Measurements from ENCODE around the gene QSOX1. TPM values are rescaled to one million over a fixed set of nuclear protein-coding genes. Genes with fewer than 3 reads are reported as not detected.

Gene QSOX1
- polyA plus RNA-seq, 2 donors = 50.6 to 173 TPM

GRCh38 chr1:180157576-180158057 is 2.9 kb downstream of the QSOX1 start:
- WGBS, 2 donors = 67 to 70% methylated on average over 3 of the region's 3 CpGs
- Histone ChIP-seq H3K9me3 (ENCODE audit: control insufficient read depth in 2 of 2, insufficient read depth in 1 of 2, low read depth in 1 of 2, low read length in 1 of 2) (no peaks in the 10 kb centered on the region), H3K27ac (ENCODE audit: low read depth in 2 of 2, low read length in 1 of 2) (peak overlapping the region in 1 of 2 donors; percentile 47), H3K36me3 (ENCODE audit: control insufficient read depth in 2 of 2, insufficient read depth in 2 of 2, low read length in 1 of 2) (peaks cover 0 to 9% of the 10 kb centered on the region in 2 donors), H3K27me3 (ENCODE audit: control insufficient read depth in 1 of 2, insufficient read depth in 2 of 2, low read length in 2 of 2) (no peaks in the 10 kb centered on the region), H3K4me1 (ENCODE audit: control insufficient read depth in 2 of 2, insufficient read depth in 2 of 2, low read length in 1 of 2) (peaks cover 2 to 19% of the 10 kb centered on the region in 2 donors), H3K4me3 (ENCODE audit: low read depth in 1 of 2, low read length in 2 of 2) (peak overlapping the region; percentile 48 to 78)

GRCh38 chr1:180158149-180159147 is 3.8 kb downstream of the QSOX1 start:
- Histone ChIP-seq H3K27ac (ENCODE audit: low read depth in 2 of 2, low read length in 1 of 2) (peak overlapping the region in 1 of 2 donors; percentile 40), H3K4me1 (ENCODE audit: control insufficient read depth in 2 of 2, insufficient read depth in 2 of 2, low read length in 1 of 2) (peaks cover 2 to 16% of the 10 kb centered on the region in 2 donors), H3K27me3 (ENCODE audit: control insufficient read depth in 1 of 2, insufficient read depth in 2 of 2, low read length in 2 of 2) (no peaks in the 10 kb centered on the region), H3K4me3 (ENCODE audit: low read depth in 1 of 2, low read length in 2 of 2) (peak overlapping the region; percentile 48 to 78), H3K9me3 (ENCODE audit: control insufficient read depth in 2 of 2, insufficient read depth in 1 of 2, low read depth in 1 of 2, low read length in 1 of 2) (no peaks in the 10 kb centered on the region), H3K36me3 (ENCODE audit: control insufficient read depth in 2 of 2, insufficient read depth in 2 of 2, low read length in 1 of 2) (peaks cover 0 to 9% of the 10 kb centered on the region in 2 donors)
- 71 to 81% methylated on average over 16 of the region's 16 CpGs for WGBS, 2 donors

- H3K9me3 ChIP-seq (ENCODE audit: control insufficient read depth in 2 of 2, insufficient read depth in 1 of 2, low read depth in 1 of 2, low read length in 1 of 2) = no peaks in the 10 kb centered on the region
- H3K27ac ChIP-seq (ENCODE audit: low read depth in 2 of 2, low read length in 1 of 2) = no peak overlapping the region
- peaks cover 2 to 18% of the 10 kb centered on the region in 2 donors for H3K4me1 ChIP-seq (ENCODE audit: control insufficient read depth in 2 of 2, insufficient read depth in 2 of 2, low read length in 1 of 2)
- peaks cover 0 to 10% of the 10 kb centered on the region in 2 donors for H3K36me3 ChIP-seq (ENCODE audit: control insufficient read depth in 2 of 2, insufficient read depth in 2 of 2, low read length in 1 of 2)
- no peaks in the 10 kb centered on the region for H3K27me3 ChIP-seq (ENCODE audit: control insufficient read depth in 1 of 2, insufficient read depth in 2 of 2, low read length in 2 of 2)
- WGBS, 2 donors = 94 to 97% methylated on average over 1 of the region's 1 CpG
- H3K4me3 ChIP-seq (ENCODE audit: low read depth in 1 of 2, low read length in 2 of 2) = no peak overlapping the region
Observed at GRCh38 chr1:180160357-180160756, 5.7 kb downstream of the QSOX1 start.

GRCh38 chr1:180163041-180163440 is 8.4 kb downstream of the QSOX1 start:
- no peaks in the 10 kb centered on the region for H3K27me3 ChIP-seq (ENCODE audit: control insufficient read depth in 1 of 2, insufficient read depth in 2 of 2, low read length in 2 of 2)
- H3K4me1 ChIP-seq (ENCODE audit: control insufficient read depth in 2 of 2, insufficient read depth in 2 of 2, low read length in 1 of 2) = peaks cover 9 to 29% of the 10 kb centered on the region in 2 donors
- H3K4me3 ChIP-seq (ENCODE audit: low read depth in 1 of 2, low read length in 2 of 2) = no peak overlapping the region
- no peaks in the 10 kb centered on the region for H3K9me3 ChIP-seq (ENCODE audit: control insufficient read depth in 2 of 2, insufficient read depth in 1 of 2, low read depth in 1 of 2, low read length in 1 of 2)
- 71 to 74% methylated on average over 2 of the region's 2 CpGs for WGBS, 2 donors
- no peak overlapping the region for H3K27ac ChIP-seq (ENCODE audit: low read depth in 2 of 2, low read length in 1 of 2)
- H3K36me3 ChIP-seq (ENCODE audit: control insufficient read depth in 2 of 2, insufficient read depth in 2 of 2, low read length in 1 of 2) = peaks cover 0 to 15% of the 10 kb centered on the region in 2 donors

- Histone ChIP-seq H3K27ac (ENCODE audit: low read depth in 2 of 2, low read length in 1 of 2) (no peak overlapping the region), H3K27me3 (ENCODE audit: control insufficient read depth in 1 of 2, insufficient read depth in 2 of 2, low read length in 2 of 2) (no peaks in the 10 kb centered on the region), H3K4me1 (ENCODE audit: control insufficient read depth in 2 of 2, insufficient read depth in 2 of 2, low read length in 1 of 2) (peaks cover 15 to 38% of the 10 kb centered on the region in 2 donors), H3K36me3 (ENCODE audit: control insufficient read depth in 2 of 2, insufficient read depth in 2 of 2, low read length in 1 of 2) (peaks cover 3 to 13% of the 10 kb centered on the region in 2 donors), H3K4me3 (ENCODE audit: low read depth in 1 of 2, low read length in 2 of 2) (no peak overlapping the region), H3K9me3 (ENCODE audit: control insufficient read depth in 2 of 2, insufficient read depth in 1 of 2, low read depth in 1 of 2, low read length in 1 of 2) (no peaks in the 10 kb centered on the region)
- 85 to 95% methylated on average over 2 of the region's 2 CpGs for WGBS, 2 donors
Observed at GRCh38 chr1:180165096-180165495, 10.4 kb downstream of the QSOX1 start.

- Histone ChIP-seq H3K9me3 (ENCODE audit: control insufficient read depth in 2 of 2, insufficient read depth in 1 of 2, low read depth in 1 of 2, low read length in 1 of 2) (no peaks in the 10 kb centered on the region), H3K4me3 (ENCODE audit: low read depth in 1 of 2, low read length in 2 of 2) (no peak overlapping the region), H3K27me3 (ENCODE audit: control insufficient read depth in 1 of 2, insufficient read depth in 2 of 2, low read length in 2 of 2) (no peaks in the 10 kb centered on the region), H3K4me1 (ENCODE audit: control insufficient read depth in 2 of 2, insufficient read depth in 2 of 2, low read length in 1 of 2) (peaks cover 17 to 40% of the 10 kb centered on the region in 2 donors), H3K36me3 (ENCODE audit: control insufficient read depth in 2 of 2, insufficient read depth in 2 of 2, low read length in 1 of 2) (peaks cover 3 to 13% of the 10 kb centered on the region in 2 donors), H3K27ac (ENCODE audit: low read depth in 2 of 2, low read length in 1 of 2) (peak overlapping the region in 1 of 2 donors; percentile 79)
- WGBS, 2 donors = 85 to 89% methylated on average over 12 of the region's 12 CpGs
Observed at GRCh38 chr1:180165509-180166435, 11.1 kb downstream of the QSOX1 start.

- H3K4me3 ChIP-seq (ENCODE audit: low read depth in 1 of 2, low read length in 2 of 2) = no peak overlapping the region
- H3K36me3 ChIP-seq (ENCODE audit: control insufficient read depth in 2 of 2, insufficient read depth in 2 of 2, low read length in 1 of 2) = peaks cover 3 to 13% of the 10 kb centered on the region in 2 donors
- H3K9me3 ChIP-seq (ENCODE audit: control insufficient read depth in 2 of 2, insufficient read depth in 1 of 2, low read depth in 1 of 2, low read length in 1 of 2) = no peaks in the 10 kb centered on the region
- no peaks in the 10 kb centered on the region for H3K27me3 ChIP-seq (ENCODE audit: control insufficient read depth in 1 of 2, insufficient read depth in 2 of 2, low read length in 2 of 2)
- 93% methylated on average over 5 of the region's 5 CpGs for WGBS, 2 donors
- peaks cover 17 to 41% of the 10 kb centered on the region in 2 donors for H3K4me1 ChIP-seq (ENCODE audit: control insufficient read depth in 2 of 2, insufficient read depth in 2 of 2, low read length in 1 of 2)
- peak overlapping the region; percentile 79 to 94 for H3K27ac ChIP-seq (ENCODE audit: low read depth in 2 of 2, low read length in 1 of 2)
Observed at GRCh38 chr1:180166436-180166800, 11.7 kb downstream of the QSOX1 start.

- peak overlapping the region; percentile 86 to 94 for H3K27ac ChIP-seq (ENCODE audit: low read depth in 2 of 2, low read length in 1 of 2)
- H3K4me1 ChIP-seq (ENCODE audit: control insufficient read depth in 2 of 2, insufficient read depth in 2 of 2, low read length in 1 of 2) = peaks cover 17 to 43% of the 10 kb centered on the region in 2 donors
- no peaks in the 10 kb centered on the region for H3K9me3 ChIP-seq (ENCODE audit: control insufficient read depth in 2 of 2, insufficient read depth in 1 of 2, low read depth in 1 of 2, low read length in 1 of 2)
- WGBS, 2 donors = 41 to 57% methylated on average over 8 of the region's 8 CpGs
- no peak overlapping the region for H3K4me3 ChIP-seq (ENCODE audit: low read depth in 1 of 2, low read length in 2 of 2)
- H3K36me3 ChIP-seq (ENCODE audit: control insufficient read depth in 2 of 2, insufficient read depth in 2 of 2, low read length in 1 of 2) = peaks cover 3 to 13% of the 10 kb centered on the region in 2 donors
- no peaks in the 10 kb centered on the region for H3K27me3 ChIP-seq (ENCODE audit: control insufficient read depth in 1 of 2, insufficient read depth in 2 of 2, low read length in 2 of 2)
Observed at GRCh38 chr1:180167021-180167701, 12.5 kb downstream of the QSOX1 start.
